Measurements from ENCODE around the gene HPSE2. TPM values are rescaled to one million over a fixed set of nuclear protein-coding genes. Genes with fewer than 3 reads are reported as not detected.

The HPSE2 gene
- total and polyA plus RNA-seq, 3 experiments from 2014 or later: 0.07 to 1.2 TPM; not detected in 1

GRCh38 chr10:98980353-98980752, 255.3 kb downstream of the HPSE2 start:
- no peak for DNase-seq
- Histone ChIP-seq H3K4me1 (ENCODE audit: insufficient read depth, low read length) (no peaks in the 10 kb centered on the region), H3K36me3 (ENCODE audit: insufficient read depth, low read length) (no peaks in the 10 kb centered on the region), H3K27ac (ENCODE audit: low read depth, low read length) (no peak overlapping the region), H3K27me3 (ENCODE audit: insufficient read depth, low read length, poor library complexity, severe bottlenecking) (no peaks in the 10 kb centered on the region), H3K4me3 (ENCODE audit: low read length) (no peak overlapping the region), H3K9me3 (ENCODE audit: low read length) (no peaks in the 10 kb centered on the region)
- Mint-ChIP-seq H3K27ac (peak overlapping the region in 1 of 8 donors; percentile 18), H3K4me3 (no peak overlapping the region), H3K9me3 (peaks cover 0 to 5% (median 0%) of the 10 kb centered on the region in 5 donors), H3K27me3 (no peaks in the 10 kb centered on the region), H3K4me1 (no peaks in the 10 kb centered on the region), H3K36me3 (no peaks in the 10 kb centered on the region)
- ChIA-PET POLR2A (no interaction called here), CTCF (no interaction called here)

- no peak overlapping the region for H3K4me3 Mint-ChIP-seq
- Histone ChIP-seq H3K27ac (ENCODE audit: low read depth, low read length) (no peak overlapping the region), H3K36me3 (ENCODE audit: insufficient read depth, low read length) (no peaks in the 10 kb centered on the region), H3K9me3 (ENCODE audit: low read length) (no peaks in the 10 kb centered on the region), H3K27me3 (ENCODE audit: insufficient read depth, low read length, poor library complexity, severe bottlenecking) (no peaks in the 10 kb centered on the region), H3K4me1 (ENCODE audit: insufficient read depth, low read length) (no peaks in the 10 kb centered on the region), H3K4me3 (ENCODE audit: low read length) (no peak overlapping the region)
- H3K27me3 Mint-ChIP-seq: no peaks in the 10 kb centered on the region
- DNase-seq: no peak
- H3K36me3 Mint-ChIP-seq: no peaks in the 10 kb centered on the region
- CTCF ChIA-PET: no interaction called here
- H3K4me1 Mint-ChIP-seq: no peaks in the 10 kb centered on the region
- H3K27ac Mint-ChIP-seq: no peak overlapping the region
- peaks cover 0 to 4% (median 0%) of the 10 kb centered on the region in 5 donors for H3K9me3 Mint-ChIP-seq
- POLR2A ChIA-PET: no interaction called here
Observed at GRCh38 chr10:98971464-98971863, 264.2 kb downstream of the HPSE2 start.

DNA sequence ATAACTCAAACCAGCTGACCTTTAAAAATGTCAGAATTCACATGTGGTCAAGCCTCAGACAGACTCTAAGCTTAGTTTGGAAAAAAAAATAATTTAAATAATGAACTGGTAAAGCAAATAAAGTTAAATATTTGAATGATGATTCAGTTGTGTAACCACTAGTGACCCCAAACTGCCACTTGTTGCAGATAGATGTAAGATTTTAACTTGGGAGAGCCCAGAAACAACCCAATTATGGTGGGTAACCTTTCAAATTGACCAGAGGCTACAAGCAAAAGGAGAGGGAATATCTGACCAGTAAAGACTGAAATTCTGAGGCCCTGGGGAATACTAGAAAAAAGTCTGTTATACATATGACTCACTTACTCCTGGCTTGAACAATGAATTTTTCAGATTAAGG, 268.1 kb downstream of the HPSE2 start:
- Histone ChIP-seq H3K27me3 (ENCODE audit: insufficient read depth, low read length, poor library complexity, severe bottlenecking) (no peaks in the 10 kb centered on the region), H3K27ac (ENCODE audit: low read depth, low read length) (no peak overlapping the region), H3K9me3 (ENCODE audit: low read length) (no peaks in the 10 kb centered on the region), H3K36me3 (ENCODE audit: insufficient read depth, low read length) (no peaks in the 10 kb centered on the region), H3K4me3 (ENCODE audit: low read length) (no peak overlapping the region), H3K4me1 (ENCODE audit: insufficient read depth, low read length) (no peaks in the 10 kb centered on the region)
- Mint-ChIP-seq H3K27ac (no peak overlapping the region), H3K36me3 (no peaks in the 10 kb centered on the region), H3K4me3 (no peak overlapping the region), H3K27me3 (no peaks in the 10 kb centered on the region), H3K9me3 (no peaks in the 10 kb centered on the region), H3K4me1 (no peaks in the 10 kb centered on the region)
- CTCF ChIA-PET: no interaction called here
- POLR2A ChIA-PET: no interaction called here
- DNase-seq: no peak

DNA sequence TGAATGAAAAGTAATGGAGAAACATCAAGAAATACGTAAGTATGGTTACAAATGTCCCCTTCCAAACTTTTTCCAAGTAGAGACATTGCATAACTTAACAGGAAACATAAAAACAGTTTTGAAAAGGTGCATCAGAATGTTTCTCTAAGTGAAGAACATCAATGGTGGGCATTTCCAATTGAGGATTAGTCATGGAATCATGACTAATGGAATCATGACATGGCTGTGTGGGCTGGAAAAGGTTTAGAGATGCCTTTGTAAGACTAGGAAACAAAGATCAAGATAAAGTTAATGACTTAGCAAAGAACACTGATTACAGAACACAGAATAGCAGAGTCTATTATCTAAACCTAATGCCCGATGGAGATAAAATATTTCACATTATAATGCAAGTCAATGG, 272.0 kb downstream of the HPSE2 start:
- no peak for DNase-seq
- Mint-ChIP-seq H3K9me3 (no peaks in the 10 kb centered on the region), H3K27me3 (no peaks in the 10 kb centered on the region), H3K36me3 (no peaks in the 10 kb centered on the region), H3K4me3 (no peak overlapping the region), H3K27ac (no peak overlapping the region), H3K4me1 (no peaks in the 10 kb centered on the region)
- Histone ChIP-seq H3K4me3 (ENCODE audit: low read length) (no peak overlapping the region), H3K27me3 (ENCODE audit: insufficient read depth, low read length, poor library complexity, severe bottlenecking) (no peaks in the 10 kb centered on the region), H3K36me3 (ENCODE audit: insufficient read depth, low read length) (no peaks in the 10 kb centered on the region), H3K27ac (ENCODE audit: low read depth, low read length) (no peak overlapping the region), H3K9me3 (ENCODE audit: low read length) (no peaks in the 10 kb centered on the region), H3K4me1 (ENCODE audit: insufficient read depth, low read length) (no peaks in the 10 kb centered on the region)
- ChIA-PET CTCF (no interaction called here), POLR2A (no interaction called here)

DNA sequence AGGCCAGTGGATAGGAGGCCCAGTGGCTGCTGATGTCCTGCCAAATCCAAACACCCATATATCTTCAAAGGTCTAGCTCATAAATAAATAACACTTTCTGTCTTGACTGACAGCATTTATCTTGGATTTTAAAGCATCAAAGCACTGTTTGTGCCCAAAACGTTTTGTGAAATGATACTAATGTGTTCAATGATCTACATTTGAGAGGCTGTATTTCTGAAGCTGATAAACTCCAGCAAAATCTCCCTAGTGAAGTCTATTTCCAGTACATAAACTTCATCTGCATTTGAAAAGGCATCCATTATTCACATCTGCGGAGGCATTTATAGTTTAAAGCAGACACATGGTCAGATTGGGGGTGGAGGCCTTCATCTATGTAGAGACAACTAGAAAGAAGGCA, 276.3 kb downstream of the HPSE2 start:
- H3K36me3 ChIP-seq (ENCODE audit: insufficient read depth, low read length): no peaks in the 10 kb centered on the region
- Mint-ChIP-seq H3K4me3 (no peak overlapping the region), H3K27me3 (no peaks in the 10 kb centered on the region), H3K27ac (no peak overlapping the region), H3K36me3 (no peaks in the 10 kb centered on the region), H3K9me3 (peaks cover 0 to 2% (median 0%) of the 10 kb centered on the region in 5 donors), H3K4me1 (no peaks in the 10 kb centered on the region)
- no peaks in the 10 kb centered on the region for H3K4me1 ChIP-seq (ENCODE audit: insufficient read depth, low read length)
- ChIA-PET POLR2A (no interaction called here), CTCF (interaction anchor here (0.7 kb wide), 1 partner anchor 50 kb away, joined by 3 read pairs; no protein-coding TSS in a partner anchor)
- no peak overlapping the region for H3K27ac ChIP-seq (ENCODE audit: low read depth, low read length)
- no peaks in the 10 kb centered on the region for H3K27me3 ChIP-seq (ENCODE audit: insufficient read depth, low read length, poor library complexity, severe bottlenecking)
- no peak overlapping the region for H3K4me3 ChIP-seq (ENCODE audit: low read length)
- H3K9me3 ChIP-seq (ENCODE audit: low read length): no peaks in the 10 kb centered on the region
- no peak for DNase-seq

- Histone ChIP-seq H3K27ac (ENCODE audit: low read depth, low read length) (no peak overlapping the region), H3K36me3 (ENCODE audit: insufficient read depth, low read length) (no peaks in the 10 kb centered on the region), H3K4me1 (ENCODE audit: insufficient read depth, low read length) (no peaks in the 10 kb centered on the region), H3K4me3 (ENCODE audit: low read length) (no peak overlapping the region), H3K9me3 (ENCODE audit: low read length) (no peaks in the 10 kb centered on the region), H3K27me3 (ENCODE audit: insufficient read depth, low read length, poor library complexity, severe bottlenecking) (no peaks in the 10 kb centered on the region)
- H3K4me3 Mint-ChIP-seq: no peak overlapping the region
- H3K9me3 Mint-ChIP-seq: peaks cover 0 to 2% (median 0%) of the 10 kb centered on the region in 5 donors
- CTCF ChIA-PET: no interaction called here
- H3K36me3 Mint-ChIP-seq: no peaks in the 10 kb centered on the region
- H3K4me1 Mint-ChIP-seq: no peaks in the 10 kb centered on the region
- POLR2A ChIA-PET: no interaction called here
- no peak for DNase-seq
- H3K27ac Mint-ChIP-seq: peak overlapping the region in 1 of 8 donors; percentile 18
- no peaks in the 10 kb centered on the region for H3K27me3 Mint-ChIP-seq
Observed at GRCh38 chr10:98957801-98958200, 277.9 kb downstream of the HPSE2 start.

GRCh38 chr10:98956576-98957260, 278.9 kb downstream of the HPSE2 start:
- Histone ChIP-seq H3K4me3 (ENCODE audit: low read length) (no peak overlapping the region), H3K27ac (ENCODE audit: low read depth, low read length) (no peak overlapping the region), H3K4me1 (ENCODE audit: insufficient read depth, low read length) (no peaks in the 10 kb centered on the region), H3K36me3 (ENCODE audit: insufficient read depth, low read length) (no peaks in the 10 kb centered on the region), H3K9me3 (ENCODE audit: low read length) (no peaks in the 10 kb centered on the region), H3K27me3 (ENCODE audit: insufficient read depth, low read length, poor library complexity, severe bottlenecking) (no peaks in the 10 kb centered on the region)
- DNase-seq: no peak
- Mint-ChIP-seq H3K27me3 (no peaks in the 10 kb centered on the region), H3K9me3 (peaks cover 0 to 2% (median 0%) of the 10 kb centered on the region in 5 donors), H3K27ac (no peak overlapping the region), H3K4me3 (no peak overlapping the region), H3K4me1 (no peaks in the 10 kb centered on the region), H3K36me3 (no peaks in the 10 kb centered on the region)
- ChIA-PET POLR2A (no interaction called here), CTCF (no interaction called here)

GRCh38 chr10:98953251-98953650, 282.4 kb downstream of the HPSE2 start:
- no peaks in the 10 kb centered on the region for H3K36me3 Mint-ChIP-seq
- Histone ChIP-seq H3K4me3 (ENCODE audit: low read length) (no peak overlapping the region), H3K27ac (ENCODE audit: low read depth, low read length) (no peak overlapping the region), H3K36me3 (ENCODE audit: insufficient read depth, low read length) (no peaks in the 10 kb centered on the region), H3K27me3 (ENCODE audit: insufficient read depth, low read length, poor library complexity, severe bottlenecking) (no peaks in the 10 kb centered on the region), H3K9me3 (ENCODE audit: low read length) (no peaks in the 10 kb centered on the region), H3K4me1 (ENCODE audit: insufficient read depth, low read length) (no peaks in the 10 kb centered on the region)
- DNase-seq: no peak
- H3K27ac Mint-ChIP-seq: no peak overlapping the region
- H3K4me1 Mint-ChIP-seq: no peaks in the 10 kb centered on the region
- H3K9me3 Mint-ChIP-seq: peaks cover 0 to 2% (median 0%) of the 10 kb centered on the region in 5 donors
- H3K4me3 Mint-ChIP-seq: no peak overlapping the region
- CTCF ChIA-PET: no interaction called here
- POLR2A ChIA-PET: no interaction called here
- H3K27me3 Mint-ChIP-seq: no peaks in the 10 kb centered on the region
